Spleen (tissue), 7 donors: Measurements from ENCODE around the gene SNX2.

ENCODE experiments used
- CTCF ChIP-seq, 11 experiments: fragments of 200-600 bp in 7 of 11; fragments of 450-650 bp in 4 of 11; sonication (generic) in 4 of 11; IDR thresholded peaks in 8 of 11; conservative IDR thresholded peaks in 3 of 11; 1 replicate in 7 of 11; 2 replicates in 4 of 11; pipeline versions ENCODE4 v1.4.0 to v1.8.0; 2016 to 2021; ENCODE audit warnings: antibody characterized with exemption in 11 of 11, inconsistent platforms in 4 of 11, mild to moderate bottlenecking in 1 of 11
- POLR2A ChIP-seq, 3 donors: fragments of 450-650 bp; IDR thresholded peaks; one replicate each; pipeline ENCODE4 v1.5.1; 2017; ENCODE audit warnings: antibody characterized with exemption in 3 of 3, mild to moderate bottlenecking in 1 of 3
- POLR2AphosphoS5 ChIP-seq, 3 donors: sonication (generic); formaldehyde crosslinking; IDR thresholded peaks; one replicate each; pipeline ENCODE4 v1.5.1; 2017; ENCODE audit warnings: antibody characterized with exemption in 3 of 3
- donor health status: DM: no; HTN: no; CAD: no; lungs with moderate emphysema.
- donor health status: DM: no; HTN: no; CAD: no.
- donor health status: DM: no; HTN: no; CAD: no.

DNA sequence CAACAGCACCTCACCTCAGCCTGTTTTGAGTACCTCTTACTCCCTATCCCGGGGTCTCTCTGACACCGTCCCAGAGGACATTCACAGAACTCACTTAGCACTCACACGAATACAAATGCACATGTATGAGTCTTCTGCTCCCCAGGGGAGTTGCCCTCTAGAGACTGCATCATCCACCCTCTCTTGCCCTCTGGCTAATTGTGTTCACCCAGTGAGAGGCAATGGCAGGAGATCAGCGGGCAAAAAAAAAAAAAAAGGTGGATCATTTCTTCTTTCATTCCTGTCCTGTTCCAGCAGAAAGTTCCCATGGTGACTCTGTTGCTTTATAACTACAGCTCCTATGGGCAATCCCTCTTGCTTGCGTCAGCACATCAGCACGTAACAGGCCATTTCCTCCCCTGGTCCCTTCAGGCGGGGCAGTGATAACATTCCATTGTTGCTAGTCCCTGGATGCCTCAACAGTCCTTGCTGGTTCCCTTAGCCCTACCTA, 23.5 kb upstream of the SNX2 start:
- TF ChIP-seq POLR2A (IDR thresholded peaks at IDR 0.05) = no peak
- no peak for TF ChIP-seq CTCF (IDR thresholded peaks at IDR 0.05 in 8 of 11, conservative IDR thresholded peaks at IDR 0.05 in 3 of 11)
- TF ChIP-seq POLR2AphosphoS5 (IDR thresholded peaks at IDR 0.05) = no peak
